Frontal cortex (tissue), 4 donors: ENCODE results near the gene POMT2. TPM values are rescaled to one million over a fixed set of nuclear protein-coding genes. Genes with fewer than 3 reads are reported as not detected.
"Not testable (repeated sequence)": the region's sequence is repeated elsewhere in the genome, so short reads cannot be mapped to it uniquely, and the experiment has no call there.

Source experiments
- DNase-seq, 2 donors: peaks; one replicate each; pipeline ENCODE4 v3.0.0; 2012; ENCODE audit warnings: low spot score in 2 of 2
- FAIRE-seq: peaks from 2 replicates; lab custom pipeline; 2012; peaks lifted over from hg19 to GRCh38; lab: Jason Lieb, UNC
- total RNA-seq: library from RNA; depleted of rRNA; stranded (reverse); fragments of >200 nt; gene quantifications from one replicate; pipeline ENCODE4 v1.2.3, GENCODE V29; 2014
- donor health status: control.
- donor health status: control.
- donor health status: control.

POMT2 gene, protein sequence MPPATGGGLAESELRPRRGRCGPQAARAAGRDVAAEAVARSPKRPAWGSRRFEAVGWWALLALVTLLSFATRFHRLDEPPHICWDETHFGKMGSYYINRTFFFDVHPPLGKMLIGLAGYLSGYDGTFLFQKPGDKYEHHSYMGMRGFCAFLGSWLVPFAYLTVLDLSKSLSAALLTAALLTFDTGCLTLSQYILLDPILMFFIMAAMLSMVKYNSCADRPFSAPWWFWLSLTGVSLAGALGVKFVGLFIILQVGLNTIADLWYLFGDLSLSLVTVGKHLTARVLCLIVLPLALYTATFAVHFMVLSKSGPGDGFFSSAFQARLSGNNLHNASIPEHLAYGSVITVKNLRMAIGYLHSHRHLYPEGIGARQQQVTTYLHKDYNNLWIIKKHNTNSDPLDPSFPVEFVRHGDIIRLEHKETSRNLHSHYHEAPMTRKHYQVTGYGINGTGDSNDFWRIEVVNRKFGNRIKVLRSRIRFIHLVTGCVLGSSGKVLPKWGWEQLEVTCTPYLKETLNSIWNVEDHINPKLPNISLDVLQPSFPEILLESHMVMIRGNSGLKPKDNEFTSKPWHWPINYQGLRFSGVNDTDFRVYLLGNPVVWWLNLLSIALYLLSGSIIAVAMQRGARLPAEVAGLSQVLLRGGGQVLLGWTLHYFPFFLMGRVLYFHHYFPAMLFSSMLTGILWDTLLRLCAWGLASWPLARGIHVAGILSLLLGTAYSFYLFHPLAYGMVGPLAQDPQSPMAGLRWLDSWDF
- total RNA-seq, result 14.3 TPM

DNA sequence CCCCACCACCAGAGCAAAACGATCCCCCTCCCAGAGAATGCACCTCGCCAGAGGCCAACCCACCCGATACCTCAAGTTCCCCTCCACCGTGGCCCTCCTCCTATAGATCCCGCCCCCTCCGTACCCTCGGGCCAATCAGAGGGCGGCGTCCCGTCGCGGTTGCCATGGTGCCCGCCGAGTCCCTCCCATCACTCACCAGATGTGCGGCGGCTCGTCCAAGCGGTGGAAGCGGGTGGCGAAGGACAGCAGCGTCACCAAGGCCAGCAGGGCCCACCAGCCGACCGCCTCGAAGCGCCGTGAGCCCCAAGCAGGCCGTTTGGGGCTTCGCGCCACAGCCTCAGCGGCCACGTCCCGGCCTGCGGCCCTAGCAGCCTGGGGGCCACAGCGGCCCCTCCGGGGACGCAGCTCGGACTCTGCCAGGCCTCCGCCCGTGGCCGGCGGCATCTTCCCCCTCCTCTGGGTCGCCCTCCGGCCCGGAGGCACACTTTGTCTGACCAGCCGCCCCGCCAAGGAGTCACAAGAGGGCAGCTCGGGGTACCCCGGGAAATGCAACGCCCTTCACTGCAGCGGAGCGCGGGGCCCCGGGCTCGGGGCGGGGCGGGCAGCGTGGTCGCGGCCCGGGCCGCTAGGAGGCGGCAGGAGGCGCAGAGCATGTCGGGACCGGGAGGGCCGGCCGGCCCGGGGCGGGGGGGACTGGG is at the start of gene POMT2:
Gene POMT2 (minus strand): TSS at position 646 of the 698 bp plus-strand sequence. CDS start 202 bp downstream, at position 444.
- DNase-seq (peak; percentile 74 to 81), FAIRE-seq (no peak)

DNA sequence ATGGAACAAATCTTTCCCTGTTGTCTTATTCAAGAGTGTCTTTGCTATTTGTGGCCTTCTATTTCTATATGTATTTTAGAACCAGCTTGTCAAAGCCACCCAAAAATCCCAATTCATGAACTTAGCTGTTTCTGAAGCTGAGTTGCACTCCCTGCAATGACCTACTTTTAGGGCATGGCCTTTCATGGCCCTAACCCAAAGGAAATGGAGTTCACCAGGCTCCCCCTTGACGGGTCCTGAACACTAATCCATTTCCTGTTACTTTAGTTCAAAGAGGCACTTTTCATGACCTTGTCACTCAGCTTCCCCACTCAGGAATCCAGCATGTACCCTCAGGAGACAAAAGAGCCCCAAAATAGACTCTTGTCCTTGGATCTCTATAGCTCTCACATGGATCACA is 48.6 kb upstream of the POMT2 start:
- no peak for FAIRE-seq
- DNase-seq, result no peak

DNA sequence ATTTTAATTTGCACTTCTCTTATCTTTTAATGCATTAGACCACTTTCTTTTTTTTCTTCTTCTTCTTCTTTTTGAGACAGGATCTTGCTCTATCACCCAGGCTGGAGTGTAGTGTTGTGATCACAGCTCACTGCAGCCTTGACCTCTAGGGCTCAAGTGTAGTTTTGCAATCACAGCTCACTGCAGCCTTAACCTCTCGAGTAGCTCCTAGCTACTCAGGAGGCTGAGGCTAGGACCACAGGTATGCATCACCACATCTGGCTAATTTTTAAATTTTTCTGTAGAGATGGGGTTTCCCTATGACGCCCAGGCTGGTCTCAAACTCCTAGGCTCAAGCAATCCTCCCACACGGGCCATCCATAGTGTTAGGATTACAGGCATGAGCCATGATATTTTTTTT is 43.5 kb upstream of the POMT2 start:
- FAIRE-seq (no peak), DNase-seq (no peak)

DNA sequence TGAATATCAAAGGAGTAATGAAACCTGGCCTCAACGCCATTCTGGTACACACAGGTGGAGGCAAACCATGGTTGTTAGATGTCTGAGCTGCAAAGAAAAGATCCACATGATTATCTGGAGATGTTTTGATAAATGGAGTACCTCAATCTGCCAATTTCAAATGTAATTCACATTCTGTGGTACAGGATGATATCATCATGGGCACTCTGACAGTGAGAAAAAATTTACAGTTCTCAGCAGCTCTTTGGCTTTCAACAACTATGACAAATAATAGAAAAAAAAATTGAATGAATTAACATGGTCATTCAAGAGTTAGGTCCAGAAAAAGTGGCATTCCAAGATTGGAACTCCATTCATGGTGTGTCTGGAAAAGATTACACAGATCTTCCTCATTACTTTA is 38.9 kb upstream of the POMT2 start:
- DNase-seq (no peak), FAIRE-seq (no peak)

DNA sequence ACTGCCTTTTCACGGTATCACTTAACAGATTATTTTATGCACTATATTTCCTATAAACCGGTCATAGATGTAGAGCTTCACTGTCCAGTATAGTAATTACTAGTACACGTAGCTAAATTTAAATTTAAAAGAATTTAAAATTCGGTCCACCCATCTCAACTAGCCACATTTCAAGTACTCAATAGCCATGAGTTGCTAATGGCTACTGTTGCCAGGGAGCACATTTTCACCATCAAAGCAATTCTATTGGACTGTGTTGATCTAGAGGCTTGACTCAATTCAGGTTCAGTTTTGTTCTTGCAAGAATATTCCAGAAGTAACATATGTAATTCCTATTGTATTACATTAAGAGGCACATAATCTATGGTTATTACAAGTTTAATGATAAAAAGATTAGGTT is 36.2 kb upstream of the POMT2 start:
- DNase-seq (no peak), FAIRE-seq (no peak)

DNA sequence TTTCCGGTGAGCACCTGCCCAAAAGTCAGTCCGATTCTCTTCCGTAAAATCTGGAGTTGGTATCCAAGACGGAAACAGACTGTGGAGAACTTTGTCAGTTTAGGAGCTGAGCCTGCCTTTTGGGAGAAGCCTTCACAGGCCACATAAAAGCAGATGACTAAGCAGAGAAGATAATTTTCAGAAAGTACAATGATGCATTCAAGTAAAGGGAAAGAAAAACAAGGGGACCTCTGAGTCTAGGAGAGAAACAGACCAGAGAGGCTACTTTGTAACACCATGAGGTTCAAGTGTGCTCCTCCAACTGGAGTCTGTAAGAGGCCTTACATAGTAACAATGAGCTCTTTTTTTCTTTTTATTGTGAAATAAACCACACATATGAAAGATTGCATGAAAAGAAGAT is 35.1 kb upstream of the POMT2 start:
- FAIRE-seq, result no peak
- no peak for DNase-seq

DNA sequence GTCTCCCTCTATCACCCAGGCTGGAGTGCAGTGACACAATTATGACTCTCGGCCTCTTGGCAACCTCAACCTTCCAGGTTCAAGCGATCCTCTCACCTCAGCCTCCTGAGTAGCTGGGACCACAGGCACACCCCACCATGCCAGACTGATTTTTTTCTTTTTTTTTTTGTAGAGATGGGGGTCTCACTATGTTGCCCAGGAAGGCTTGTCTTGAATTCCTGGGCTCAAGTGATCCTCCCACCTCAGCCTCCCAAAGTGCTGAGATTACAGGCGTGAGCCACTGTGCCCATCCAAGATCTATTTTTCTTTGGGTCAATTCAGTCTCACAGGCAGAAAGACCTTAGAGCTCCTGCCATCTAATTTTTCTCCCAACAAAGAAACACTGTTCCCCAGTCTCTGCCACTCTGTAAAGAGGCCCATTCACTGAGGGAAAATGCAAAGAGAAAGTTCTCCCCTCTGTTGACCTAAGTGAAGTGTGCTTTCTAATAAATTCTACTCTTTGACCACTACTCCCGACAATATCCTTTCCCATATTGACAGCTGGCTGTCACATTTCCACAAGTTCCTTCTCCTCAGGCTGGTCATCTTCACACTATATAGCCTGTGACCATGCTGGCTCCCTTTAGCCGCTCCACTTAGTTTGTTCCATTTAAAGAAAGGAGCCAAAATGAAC is 32.9 kb upstream of the POMT2 start:
- no peak for FAIRE-seq
- DNase-seq, result no peak

DNA sequence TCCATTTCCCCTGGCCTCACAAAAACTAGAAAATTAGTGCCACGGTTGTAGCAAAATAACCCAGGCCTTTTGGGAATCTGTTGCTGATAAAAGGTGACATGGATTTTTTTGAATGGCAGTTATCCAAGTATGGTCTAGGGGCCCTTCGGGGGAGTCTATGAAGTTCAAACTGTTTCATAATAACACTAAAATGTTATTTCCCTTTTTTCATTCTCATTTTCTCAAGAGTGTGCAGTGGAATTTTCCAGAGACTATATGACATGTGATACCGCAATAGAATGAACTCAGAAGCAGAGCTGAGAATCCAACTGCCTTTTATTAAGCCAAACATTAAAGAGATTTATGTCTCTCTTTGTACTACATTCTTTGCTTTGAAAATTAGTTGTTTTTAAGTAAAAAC is 27.1 kb upstream of the POMT2 start:
- no peak for FAIRE-seq
- DNase-seq, result no peak

DNA sequence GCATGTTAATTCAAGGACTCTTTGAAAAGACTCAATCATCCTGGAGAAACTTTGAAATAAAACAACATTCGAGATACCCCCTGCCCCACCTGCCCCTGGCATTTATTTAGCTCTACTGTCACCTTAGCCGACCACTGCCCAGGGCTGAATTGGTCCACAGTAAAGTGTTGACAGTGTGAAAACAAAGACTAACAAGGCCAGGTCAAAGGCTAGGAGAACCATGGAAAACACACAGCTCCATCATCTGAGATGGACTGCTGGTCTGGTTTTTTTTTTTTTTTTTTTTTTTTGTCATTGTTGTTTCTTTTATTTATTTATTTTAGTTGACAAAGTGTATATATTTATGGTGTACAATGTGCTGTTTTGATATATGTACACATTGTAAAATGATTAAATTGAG is 25.8 kb upstream of the POMT2 start:
- DNase-seq, result no peak
- FAIRE-seq, result peak; percentile 3

DNA sequence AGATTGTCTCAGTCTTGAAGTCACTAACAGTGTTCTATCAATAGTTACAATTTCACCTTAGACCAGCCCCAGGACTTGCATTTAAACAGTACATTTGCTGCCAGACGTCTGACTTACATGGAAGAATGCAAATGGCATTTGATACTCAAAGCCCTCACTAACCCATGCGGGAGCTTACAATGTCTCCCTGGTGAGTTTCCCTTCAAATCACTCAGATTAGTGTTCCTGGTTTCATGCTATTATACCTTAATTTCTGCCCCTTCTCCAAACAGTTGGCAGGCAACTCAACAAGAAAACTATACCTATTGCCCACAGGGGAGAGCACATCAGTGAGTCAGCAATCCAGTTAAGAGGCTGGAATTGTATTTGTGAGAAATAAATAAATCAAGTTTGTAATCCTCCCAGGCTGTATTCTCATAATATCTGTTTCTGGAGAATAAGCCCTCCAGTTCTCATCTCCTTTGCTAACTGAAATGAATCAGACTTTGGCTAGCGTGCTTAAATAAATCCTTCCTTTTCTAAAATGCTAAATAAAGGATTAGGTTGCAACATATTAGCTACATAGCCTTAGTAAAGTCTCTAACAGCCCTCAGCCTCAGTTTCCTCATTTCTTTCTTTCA is 23.8 kb upstream of the POMT2 start:
- DNase-seq, result no peak

DNA sequence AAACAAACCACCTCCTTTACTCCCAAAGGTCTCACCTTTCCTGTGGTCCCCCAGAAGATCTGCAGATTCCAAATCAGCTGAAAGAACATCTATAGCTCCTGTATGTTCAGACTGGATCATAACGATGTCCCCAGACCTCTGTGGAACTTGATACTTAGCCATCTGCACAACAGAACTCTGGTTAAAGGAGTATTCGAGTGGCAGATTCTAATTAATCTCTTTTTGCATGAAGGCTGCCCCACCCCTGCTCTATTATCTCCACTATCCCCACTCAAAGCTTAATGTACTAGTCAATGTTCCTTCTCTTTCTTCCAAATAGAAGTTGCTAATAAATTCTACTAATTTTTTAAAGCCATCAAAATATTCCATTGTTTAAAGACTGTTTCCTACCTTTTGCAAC is 23.0 kb upstream of the POMT2 start:
- FAIRE-seq (no peak), DNase-seq (no peak)

More for the DNA sequence above, 23.8 kb upstream of the POMT2 start:
- FAIRE-seq, result no peak

DNA sequence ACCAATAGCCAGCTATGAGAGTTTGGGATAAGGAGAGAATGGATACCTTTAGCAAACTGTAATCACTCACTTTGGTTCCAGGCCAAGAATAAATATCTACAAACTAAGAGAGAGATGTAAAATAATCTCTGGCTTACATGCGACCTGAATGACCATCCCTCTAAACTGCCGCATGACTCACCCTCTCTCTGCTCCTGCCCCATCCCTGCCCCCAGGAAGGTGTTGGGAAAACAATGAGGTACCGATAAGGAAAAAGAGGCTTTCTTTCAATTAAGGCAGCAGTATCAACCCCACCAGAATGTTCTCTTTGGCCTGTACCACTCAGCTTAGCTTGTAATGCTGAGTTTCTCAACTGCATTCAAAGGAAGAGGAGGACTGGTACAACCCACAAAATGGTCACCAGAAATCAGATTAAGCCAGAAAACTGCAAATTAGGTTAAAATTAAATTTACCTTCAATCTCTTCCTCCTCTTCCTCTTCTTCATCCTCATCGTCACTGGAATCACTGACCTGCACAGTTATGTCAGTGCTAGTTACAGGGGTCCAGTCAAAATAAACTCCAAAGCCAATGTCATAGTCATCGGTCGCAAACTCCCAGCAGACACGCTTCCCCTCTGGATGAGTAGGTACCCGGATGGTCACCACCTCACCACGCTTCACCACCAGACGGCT is 22.2 kb upstream of the POMT2 start:
- DNase-seq, result no peak
- FAIRE-seq, result no peak

DNA sequence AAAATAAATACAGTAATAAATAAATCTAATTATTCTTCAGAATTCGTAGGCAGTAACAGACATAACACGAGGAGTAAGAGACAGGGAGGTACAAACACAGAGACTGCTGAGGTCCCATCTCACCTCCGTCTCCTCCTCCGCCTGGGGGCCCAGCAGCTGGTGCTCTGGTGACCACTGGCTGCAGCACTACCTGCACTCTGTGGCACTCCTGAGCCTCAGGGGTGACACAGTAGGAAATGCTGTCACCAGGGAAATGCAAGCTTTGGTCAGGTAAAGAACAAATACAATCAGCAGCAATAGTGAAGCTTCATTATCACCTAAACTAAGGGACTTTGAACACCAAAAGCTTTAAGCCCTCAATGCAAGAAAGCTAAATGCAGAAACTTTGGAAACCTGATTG is 19.7 kb upstream of the POMT2 start:
- FAIRE-seq (no peak), DNase-seq (no peak)

DNA sequence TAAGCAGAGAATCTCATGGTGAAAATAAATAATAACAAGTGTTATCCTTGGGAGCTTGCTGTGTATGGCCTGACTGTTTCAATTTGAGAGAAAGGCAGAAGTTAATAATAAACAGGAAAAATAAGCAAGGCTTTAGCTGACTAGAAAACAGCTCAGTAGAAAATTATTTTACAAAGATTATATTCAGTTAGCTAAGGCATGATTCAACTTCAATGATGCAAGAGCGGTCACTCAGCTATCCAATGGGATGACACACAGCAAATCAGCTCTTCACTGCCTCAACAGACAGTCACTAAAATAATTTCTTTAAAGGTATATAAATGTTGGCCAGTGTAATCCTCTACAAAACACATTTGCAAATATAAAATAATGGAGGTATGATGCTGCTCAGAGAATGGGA is 18.7 kb upstream of the POMT2 start:
- DNase-seq (no peak), FAIRE-seq (no peak)

DNA sequence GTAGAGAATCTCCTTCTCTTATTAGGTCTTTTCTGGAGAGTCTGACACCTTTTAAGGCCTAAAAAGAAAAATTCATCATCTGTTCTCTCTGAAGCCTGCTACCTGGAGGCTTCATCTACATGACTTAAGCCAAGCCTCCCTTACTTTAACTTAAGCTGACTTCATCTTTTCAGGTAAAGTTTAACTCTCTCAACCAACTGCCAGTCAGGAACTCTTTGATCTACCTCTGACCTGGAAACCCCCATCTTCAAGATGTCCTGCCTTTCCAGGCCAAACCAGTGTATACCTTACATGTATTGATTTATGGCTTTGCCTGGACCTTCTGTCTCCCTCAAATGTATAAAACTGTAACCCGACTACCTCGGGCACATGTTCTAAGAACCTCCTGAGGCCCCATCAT is 17.6 kb upstream of the POMT2 start:
- no peak for DNase-seq
- FAIRE-seq, result no peak

DNA sequence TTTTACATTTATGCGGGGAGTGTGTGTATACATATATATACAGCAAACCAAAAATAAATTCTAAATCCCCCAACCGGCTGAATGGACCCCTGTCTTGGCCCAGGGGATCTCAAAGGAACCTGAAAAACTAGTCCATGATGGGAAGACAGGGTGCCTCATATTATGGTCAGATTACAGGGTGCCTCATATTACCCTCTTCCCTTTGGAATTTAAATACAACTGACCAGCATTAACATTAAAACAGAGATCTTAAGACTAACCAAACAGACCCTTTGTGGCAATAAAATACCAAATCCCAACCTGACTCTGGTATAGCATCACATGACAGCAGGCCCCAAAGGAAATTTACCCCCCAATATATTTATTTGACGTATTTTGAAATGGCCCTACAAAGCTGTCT is 17.2 kb upstream of the POMT2 start:
- DNase-seq (no peak), FAIRE-seq (no peak)

DNA sequence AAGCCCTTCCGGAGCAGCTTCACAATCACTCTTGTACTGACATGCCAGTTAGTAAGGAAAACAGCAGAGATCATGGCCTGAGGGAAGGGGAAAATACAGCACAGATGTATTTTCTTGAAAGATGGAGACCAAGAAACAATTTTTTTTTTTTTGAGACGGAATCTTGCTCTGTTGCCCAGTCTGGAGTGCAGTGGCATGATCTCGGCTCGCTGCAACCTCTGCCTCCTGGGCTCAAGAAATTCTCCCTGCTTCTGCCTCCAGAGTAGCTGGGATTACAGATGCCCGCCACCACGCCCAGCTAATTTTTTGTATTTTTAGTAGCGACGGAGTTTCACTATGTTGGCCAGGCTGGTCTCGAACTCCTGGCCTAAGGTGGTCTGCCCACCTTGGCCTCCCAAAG is 16.6 kb upstream of the POMT2 start:
- FAIRE-seq, DNase-seq: not testable (repeated sequence)

DNA sequence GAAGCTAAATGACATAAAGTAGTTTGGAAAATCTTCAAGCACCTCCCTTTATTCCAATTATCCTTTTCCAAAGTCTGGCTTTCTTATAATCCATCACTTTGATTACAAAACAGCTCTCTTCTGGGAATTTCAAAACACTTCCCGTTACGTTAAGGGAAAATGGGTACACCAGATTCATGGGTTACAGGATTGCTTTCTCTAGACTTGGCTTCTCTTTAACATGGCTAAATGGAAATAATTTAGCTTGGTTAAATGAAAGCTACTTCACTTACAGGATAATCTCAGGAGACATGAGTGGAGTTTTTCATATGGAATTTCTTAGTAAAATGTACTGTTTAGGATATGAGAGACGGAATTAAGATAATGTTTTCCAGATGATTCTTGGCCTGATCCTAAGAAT is 14.9 kb upstream of the POMT2 start:
- no peak for FAIRE-seq
- no peak for DNase-seq

DNA sequence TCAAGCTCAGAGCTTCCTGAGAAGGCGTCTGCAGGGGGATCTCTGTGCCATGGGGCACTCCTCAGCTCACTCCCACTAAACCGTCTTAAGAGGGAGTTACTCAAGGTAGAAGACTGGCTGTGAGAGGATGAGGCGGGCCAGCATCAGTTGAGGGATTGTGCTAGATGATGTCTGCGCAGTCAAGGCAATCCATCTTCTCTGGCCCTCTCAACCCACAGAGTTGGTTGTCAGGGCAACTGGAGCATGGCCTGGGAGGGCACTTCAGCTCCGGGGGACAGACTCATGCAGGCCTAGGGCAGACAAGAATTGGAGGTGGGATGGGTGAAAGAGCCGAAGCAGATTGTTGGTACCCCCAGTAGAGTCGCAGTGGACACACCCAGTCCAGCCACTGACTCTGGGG is 9.2 kb upstream of the POMT2 start:
- no peak for FAIRE-seq
- DNase-seq, result no peak
